Panc1 (cell line): ENCODE data around the gene TRDMT1.

Experiments used
- CTCF ChIP-seq: fragments of 450-650 bp; IDR thresholded peaks from 2 replicates; pipeline ENCODE4 v1.5.1; 2017; ENCODE audit warnings: mild to moderate bottlenecking
- POLR2AphosphoS5 ChIP-seq: IDR thresholded peaks from 2 replicates; pipeline ENCODE4 v1.6.1; 2012; ENCODE audit warnings: mild to moderate bottlenecking, low read depth, low read length, moderate library complexity

- TF ChIP-seq CTCF (no peak), POLR2AphosphoS5 (no peak)
Measured at GRCh38 chr10:17128261-17128660, 73.2 kb downstream of the TRDMT1 start.
